Epidermal melanocyte (primary cell): ENCODE results near the gene TLR5.
"Not testable (repeated sequence)": the region's sequence is repeated elsewhere in the genome, so short reads cannot be mapped to it uniquely, and the experiment has no call there.

ENCODE experiments used
- DNase-seq: peaks from one replicate; pipeline ENCODE4 v3.0.0; 2011; ENCODE audit warnings: low spot score; ENCODE audit not compliant: insufficient read length

The TLR5 gene, protein sequence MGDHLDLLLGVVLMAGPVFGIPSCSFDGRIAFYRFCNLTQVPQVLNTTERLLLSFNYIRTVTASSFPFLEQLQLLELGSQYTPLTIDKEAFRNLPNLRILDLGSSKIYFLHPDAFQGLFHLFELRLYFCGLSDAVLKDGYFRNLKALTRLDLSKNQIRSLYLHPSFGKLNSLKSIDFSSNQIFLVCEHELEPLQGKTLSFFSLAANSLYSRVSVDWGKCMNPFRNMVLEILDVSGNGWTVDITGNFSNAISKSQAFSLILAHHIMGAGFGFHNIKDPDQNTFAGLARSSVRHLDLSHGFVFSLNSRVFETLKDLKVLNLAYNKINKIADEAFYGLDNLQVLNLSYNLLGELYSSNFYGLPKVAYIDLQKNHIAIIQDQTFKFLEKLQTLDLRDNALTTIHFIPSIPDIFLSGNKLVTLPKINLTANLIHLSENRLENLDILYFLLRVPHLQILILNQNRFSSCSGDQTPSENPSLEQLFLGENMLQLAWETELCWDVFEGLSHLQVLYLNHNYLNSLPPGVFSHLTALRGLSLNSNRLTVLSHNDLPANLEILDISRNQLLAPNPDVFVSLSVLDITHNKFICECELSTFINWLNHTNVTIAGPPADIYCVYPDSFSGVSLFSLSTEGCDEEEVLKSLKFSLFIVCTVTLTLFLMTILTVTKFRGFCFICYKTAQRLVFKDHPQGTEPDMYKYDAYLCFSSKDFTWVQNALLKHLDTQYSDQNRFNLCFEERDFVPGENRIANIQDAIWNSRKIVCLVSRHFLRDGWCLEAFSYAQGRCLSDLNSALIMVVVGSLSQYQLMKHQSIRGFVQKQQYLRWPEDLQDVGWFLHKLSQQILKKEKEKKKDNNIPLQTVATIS

DNA sequence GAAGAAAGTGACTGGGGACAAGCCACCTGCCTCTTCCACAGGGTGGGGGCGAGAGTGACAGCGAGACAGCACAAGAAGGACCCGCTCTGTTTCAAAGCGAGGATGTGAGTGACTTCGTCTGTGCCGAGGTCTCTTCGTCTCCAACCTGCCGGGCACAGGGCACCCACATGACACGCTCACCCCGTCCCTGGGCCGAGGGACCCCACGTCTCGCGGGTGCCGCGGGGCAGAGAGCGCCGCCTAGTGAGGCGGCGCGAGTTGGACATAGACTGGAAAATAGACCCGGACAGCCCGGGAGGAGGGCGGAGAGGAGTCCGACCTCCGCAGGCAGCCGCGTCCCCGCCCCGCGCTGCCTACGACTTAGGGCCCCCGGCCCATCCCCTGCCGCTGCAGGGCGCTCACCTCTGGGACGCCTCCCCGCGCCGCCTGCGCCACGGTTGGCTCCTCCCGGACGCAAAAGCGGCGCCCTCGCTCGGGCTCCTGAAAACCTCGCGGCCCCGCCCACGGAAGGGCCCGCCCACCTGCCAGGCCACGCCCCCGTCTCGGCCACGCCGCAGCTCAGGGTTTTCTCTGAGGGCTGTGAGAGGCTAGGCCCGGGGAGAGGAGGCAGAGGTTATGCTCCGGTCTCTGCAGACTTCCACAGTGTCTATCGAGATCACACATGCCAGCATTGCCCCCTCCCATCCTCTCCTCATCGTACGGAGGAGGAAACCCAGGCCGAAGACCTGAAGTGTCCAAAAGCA is at the start of gene TLR5:
TLR5 (minus strand) TSS at position 454 of the 742 bp plus-strand sequence. CDS start 30,217 bp downstream, outside the sequence.
- DNase-seq, result no peak

DNA sequence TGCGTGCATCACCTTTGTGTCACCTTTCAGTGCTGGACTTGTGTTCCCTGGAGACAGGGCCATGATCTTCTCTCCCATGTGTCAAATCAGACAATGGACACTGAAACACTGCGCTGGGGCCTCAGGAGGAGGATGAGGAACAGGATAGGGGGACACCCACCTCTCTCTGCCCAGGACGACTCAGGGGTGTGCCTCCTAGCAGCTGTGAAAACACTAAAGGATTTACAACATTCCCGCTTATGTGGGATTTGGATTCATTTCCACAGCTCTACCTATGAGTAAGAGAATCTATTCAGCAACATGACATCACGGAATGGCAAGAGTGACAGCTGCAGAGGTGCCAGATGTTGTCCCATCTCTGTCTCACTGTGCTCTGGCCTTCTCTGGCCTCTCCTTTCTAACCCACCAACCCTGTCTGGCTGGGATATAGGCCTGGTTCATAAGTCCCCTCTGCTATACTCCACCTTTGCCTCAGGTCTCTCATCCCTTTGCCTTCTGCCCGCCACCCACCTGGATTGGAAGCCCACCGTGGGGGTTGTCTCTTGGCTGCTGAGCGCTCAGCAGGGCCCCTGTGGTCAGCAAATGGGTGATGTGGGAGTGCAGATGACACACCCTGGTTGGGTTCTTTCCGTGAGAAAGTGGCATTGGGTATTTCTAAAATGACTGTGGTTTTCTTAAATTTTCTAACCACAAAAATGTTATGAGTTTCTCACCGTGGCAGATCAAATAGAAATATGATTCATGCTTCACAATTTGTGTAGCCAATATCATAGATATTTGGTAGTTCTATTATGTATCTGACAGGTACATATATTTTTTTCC is 47.1 kb upstream of the TLR5 start:
- no peak for DNase-seq

DNA sequence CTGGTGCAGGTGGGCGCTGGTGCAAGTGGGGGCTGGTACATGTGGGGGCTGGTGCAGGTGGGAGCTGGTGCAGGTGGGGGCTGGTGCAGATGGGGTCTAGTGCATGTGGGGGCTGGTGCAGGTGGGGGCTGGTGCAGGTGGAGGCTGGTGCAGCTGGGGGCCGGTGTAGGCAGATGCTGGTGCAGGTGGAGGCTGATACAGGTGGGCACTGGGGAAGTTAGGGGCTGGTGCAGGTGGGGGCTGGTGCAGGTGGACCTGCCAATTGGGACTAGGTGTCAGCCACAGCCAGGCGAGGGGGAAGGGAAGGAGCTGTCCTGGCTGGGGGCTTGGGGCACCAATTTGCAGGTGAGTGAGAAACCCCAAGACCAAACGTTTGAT is 46.5 kb upstream of the TLR5 start:
- no peak for DNase-seq

DNA sequence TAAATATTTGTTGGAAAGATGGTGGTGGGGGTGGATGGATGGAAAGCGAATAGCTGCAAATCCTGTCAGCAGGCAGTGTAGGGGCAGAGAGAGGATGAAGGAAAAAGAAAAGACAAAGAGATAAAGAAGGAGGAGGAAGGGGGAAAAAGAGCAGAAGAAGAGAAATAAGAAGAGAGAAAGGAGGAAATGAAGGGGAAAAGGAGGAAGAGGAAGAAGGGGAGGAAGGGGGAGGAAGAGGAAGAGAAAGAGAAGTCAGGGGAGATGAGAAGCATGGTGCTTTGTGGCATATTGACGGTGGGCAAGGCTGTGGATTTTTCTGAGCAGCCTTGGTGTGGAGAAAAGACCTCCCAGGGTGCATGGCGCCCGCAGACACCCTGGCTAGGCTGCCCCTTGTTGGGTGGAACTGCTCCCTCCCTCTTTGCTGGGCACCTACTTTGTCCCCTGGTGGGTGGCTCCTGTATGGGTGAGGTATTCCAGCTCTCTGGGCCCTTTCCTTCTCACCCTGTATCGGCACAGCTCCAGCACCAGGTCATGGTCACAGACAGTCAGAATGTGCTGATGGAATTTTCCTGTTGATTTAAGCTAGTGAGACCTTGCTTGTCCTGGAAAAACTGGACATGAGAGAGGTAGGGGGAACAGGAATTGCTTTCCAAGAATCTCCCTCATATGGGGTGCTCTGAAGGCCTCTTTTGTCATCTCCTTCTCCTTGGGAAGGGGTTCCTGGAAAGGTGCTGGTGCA is 45.7 kb upstream of the TLR5 start:
- no peak for DNase-seq

DNA sequence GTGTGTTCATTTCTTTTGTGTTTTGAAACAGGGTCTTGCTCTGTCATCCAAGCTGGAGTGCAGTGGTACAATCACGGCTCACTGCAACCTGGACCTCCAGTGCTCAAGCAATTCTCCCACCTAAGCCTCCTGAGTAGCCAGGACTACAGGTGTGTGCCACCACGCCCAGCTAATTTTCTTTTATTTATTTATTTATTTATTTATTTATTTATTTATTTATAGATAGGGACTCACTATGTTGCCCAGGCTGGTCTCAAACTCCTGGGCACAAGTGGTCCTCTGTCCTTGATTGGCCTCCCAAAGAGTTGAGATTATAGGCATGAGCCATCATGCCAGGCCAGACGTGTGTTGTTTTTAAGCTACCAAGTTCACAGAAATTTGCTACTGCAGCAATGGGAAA is 43.8 kb upstream of the TLR5 start:
- no peak for DNase-seq

DNA sequence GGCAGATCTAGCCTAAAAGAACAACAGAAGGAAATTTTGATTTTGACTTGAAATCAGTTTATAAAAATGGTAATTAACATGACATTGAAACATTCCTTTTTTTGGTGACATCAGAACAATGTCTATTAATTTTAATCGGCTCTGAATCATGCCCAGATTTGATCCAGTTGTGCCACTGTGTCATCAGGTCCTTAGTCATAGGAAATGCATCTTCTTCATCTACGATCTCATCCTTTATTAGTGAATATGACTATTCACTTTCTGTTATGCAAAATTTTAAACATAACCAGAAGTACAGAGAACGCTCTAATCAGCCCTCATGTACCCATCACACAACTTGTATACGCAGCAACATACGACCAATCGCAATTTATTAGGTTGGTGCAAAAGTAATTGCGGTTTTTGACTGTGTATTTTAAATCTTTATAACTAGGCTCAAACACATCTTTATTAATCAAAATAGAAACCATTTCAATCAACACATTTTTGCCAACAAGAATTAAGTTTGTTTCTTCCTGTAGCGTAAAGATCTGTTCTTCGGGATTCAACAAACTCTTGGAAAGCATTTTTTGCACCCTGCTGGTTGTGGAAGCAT is 40.3 kb upstream of the TLR5 start:
- DNase-seq, result no peak

DNA sequence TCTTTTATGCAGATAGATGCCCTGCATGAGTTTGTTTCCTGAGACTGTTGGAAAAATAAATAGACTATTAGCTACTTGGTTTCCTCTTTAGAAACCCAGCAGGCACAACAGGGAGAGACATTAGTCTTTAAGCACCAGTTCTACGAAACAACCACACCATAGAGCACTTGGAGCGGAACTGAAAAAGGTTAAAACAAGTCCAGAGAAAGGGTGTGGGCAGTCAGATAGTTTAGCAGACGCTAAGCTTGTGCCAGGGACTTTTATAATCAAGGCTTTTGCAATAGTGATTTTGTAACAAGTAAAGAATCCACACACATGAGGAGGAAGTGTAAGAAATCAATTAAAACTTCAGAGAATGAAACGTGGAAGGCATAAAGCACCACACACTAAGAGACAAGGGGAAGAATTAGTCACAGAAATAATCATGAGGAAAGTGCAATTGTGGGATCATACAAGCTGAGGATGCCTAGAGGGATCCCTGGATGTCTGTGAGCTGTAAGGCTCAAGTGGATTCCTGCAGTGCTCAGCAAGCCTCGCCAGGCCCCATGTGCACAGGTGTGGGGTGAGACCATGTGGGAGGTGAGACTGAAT is 37.8 kb upstream of the TLR5 start:
- DNase-seq, result no peak

DNA sequence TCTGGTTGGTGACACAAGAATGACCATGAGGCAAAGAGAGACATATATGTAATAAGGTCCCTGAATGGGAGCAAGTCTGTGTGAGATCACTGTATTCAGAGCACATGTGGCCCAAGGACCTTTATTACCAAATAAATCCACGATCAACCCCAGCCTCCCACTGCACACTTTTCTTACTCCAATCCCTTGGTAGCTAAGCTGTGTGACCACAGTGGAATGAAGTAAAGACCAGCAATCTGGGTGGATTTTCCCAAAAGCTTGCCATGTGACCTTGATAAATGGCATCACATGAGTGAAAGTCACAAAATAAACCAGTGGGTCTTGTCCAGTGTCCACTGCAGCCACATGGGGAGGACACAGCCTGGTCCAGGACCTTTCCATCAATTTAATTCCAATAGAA is 36.7 kb upstream of the TLR5 start:
- no peak for DNase-seq

DNA sequence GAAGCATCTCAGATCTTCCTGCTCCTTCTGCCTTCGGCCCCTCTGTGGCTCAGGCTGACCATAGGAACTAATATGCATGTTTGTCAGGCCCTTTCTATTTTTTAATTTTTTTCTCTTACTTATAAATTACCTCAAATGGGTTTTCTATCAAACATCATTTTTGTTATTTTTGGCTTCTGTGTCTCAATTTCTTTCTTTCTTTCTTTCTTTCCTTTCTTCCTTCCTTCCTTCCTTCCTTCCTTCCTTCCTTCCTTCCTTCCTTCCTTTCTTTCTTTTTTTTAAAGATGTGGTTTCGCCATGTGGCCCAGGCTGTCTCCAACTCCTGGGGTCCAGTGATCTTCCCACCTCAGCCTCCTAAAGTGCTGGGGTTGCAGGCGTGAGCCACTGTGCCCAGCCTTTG is 36.2 kb upstream of the TLR5 start:
- no peak for DNase-seq

DNA sequence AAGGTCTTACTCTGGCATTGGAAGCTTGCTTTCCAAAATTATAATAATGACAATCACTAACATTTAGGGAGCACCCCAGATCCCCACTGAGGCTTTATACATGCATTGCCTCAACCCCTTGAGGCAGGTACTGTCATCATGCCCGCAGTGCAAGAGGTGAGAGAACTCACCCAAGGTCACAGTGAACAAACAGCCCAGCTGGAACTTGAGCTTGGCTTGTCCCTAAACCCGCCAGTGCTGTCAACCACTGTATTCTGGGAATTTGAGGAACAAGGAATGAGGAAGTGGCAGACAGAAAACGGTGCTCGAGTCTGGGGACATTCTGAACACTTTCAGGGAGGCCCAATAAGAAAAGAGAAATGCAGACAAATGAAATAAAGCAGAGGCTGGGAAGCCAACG is 34.6 kb upstream of the TLR5 start:
- no peak for DNase-seq

DNA sequence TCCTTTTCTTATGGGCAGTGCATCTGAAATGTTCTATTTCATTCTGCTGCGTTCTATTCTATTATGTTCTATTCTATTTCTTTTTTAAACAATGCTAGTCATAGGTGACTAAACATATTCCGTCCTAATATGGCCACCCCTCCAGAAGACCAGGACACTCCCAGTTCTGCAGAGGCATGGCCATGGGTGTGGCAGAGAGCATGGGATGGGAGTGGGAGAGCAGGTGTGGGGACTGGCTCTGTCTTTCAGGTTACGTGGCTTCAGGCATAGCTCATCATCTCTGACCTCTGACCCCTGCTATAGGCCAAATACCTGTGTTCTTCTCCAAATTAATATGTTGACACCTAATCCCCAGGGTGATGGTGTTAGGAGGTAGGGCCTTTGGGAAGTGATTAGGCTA is 33.4 kb upstream of the TLR5 start:
- no peak for DNase-seq

DNA sequence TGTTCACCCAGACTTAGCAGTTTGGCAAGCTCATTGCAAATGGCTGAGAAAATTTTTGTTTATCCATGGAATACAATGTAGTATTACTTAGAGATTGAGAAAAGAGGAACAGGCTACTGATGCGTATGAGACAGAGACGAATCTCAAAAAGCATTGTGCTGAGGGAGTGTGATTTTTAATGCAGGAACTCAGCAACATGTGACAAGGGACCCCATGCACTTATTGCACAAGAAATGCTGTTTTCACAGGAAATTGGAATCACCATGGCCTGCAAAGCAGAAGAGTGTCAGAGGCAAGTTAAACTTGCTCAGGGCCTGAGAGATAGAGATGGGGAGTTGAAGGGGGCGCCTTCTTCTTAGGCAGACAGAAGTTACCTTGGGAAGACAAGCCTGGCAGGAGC is 32.6 kb upstream of the TLR5 start:
- no peak for DNase-seq

DNA sequence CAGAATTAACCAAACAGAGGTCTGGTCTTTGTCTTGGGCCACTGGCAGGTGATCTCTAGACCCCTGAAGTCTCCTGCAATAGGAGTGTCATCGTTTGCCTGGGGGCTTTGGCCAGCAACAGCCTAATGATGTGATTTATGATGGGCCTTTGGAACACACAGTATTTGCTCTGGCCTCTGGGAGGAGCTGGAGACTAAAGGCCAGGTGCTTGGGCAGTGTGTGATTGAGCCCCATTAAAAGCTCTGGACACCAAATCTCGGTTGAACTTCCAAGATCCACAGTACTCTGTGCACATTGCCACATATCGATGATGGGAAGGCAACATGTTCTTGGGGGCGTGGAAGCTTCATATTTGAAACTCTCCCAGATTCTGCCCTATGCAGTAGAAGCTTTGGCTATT is 32.0 kb upstream of the TLR5 start:
- no peak for DNase-seq

DNA sequence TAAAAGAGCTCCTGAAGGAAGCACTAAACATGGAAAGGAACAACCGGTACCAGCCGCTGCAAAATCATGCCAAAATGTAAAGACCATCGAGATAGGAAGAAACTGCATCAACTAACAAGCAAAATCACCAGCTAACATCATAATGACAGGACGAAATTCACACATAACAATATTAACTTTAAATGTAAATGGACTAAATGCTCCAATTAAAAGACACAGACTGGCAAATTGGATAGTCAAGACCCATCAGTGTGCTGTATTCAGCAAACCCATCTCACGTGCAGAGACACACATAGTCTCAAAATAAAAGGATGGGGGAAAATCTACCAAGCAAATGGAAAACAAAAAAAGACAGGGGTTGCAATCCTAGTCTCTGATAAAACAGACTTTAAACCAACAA is 26.4 kb upstream of the TLR5 start:
- DNase-seq, result not testable (repeated sequence)

DNA sequence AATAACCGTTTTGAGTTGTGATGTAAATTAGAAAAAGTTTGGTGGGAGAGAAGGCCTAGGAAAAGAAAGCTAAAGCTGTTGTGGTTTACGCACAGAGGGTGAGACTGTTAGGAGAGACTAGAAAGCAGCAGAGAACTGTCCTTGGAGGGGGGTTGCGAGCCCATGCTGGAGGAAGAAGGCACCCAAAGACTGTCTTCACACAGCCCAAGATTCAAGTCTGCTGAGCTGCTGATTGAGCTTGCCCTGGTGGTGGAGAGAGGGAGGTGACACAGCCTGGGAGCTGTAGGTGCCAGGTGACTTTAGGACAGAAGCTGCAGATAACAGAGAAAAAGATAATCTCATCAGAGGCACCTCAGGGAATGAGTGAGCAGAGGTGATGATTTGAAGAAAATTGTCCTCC is 18.3 kb upstream of the TLR5 start:
- no peak for DNase-seq

DNA sequence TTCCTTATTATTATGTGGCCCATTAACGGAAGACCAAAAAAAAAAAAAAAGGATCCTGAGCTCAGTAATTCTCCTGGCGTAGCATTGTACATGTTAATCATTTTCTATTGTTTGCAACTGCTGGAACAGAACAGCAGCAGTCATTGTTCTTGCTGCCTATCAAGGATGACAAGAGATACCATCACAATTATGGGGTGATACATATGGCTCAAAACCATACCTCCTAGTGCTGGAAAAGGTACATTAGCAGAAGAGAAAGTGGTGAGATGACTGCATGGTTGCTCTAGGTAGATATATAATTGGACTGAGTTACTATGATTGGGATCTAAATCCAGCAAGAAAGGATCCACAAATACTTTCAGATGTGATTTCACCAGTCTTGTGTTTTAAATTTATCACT is 13.3 kb upstream of the TLR5 start:
- DNase-seq, result no peak

DNA sequence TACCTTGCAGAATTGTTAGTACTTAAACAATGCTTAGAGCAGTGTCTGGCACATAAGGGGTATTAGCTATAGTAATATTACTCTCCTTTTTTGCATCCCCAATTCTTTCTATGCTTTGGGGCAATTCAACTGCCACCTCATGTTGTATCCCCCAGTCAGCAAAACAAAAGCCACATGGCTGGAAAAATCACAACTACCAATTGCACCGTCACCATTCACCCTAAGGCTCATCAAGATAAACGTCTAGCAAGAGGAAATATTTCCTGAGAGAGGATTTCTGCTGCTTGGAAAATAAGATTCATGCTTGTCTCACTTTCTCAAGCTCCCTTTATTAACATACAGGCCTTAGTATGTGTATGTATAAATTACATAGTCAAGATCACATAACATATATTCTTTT is 12.1 kb upstream of the TLR5 start:
- no peak for DNase-seq

DNA sequence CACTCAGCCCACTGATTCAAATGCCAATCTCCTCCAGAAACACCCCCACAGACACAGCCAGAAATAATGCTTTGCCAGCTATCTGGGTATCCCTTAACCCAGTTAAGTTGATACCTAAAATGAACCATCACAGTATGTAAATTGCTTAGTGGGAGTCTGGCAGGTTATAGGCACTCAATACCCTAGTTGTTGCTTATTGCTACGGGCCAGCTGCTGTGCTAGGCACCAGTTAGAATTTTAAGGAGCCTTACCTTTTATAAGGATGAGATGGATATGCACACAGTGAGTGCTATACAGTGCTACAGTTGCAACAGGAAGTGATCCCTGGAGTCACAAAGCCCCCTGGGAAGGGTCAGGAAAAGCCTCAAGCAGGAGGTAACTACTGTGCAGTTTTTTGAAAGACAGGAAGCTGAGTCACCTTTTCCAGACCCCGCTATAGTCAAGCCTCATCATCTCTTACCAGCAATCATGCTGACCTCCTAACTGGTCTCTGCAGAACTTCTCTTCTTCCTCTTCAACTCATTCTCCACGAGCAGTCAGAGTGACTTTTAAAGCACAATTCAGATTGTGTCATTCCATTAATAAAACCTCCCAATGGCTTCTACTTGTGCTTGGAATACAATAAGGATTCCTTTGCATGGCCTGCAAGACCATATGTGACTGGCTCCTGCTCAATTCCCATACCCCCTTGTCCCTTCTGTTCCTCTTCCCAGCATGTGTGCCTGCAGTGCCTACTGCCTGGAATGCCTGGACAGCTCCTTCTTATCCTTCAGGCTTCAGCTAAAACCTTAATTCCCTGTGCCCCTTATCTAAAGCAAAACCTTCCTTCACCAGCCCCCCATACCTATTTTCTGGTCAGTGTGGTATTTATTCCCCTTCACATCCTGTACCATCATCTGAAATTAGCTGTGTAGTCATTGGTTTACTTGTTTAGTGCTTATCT is 10.4 kb upstream of the TLR5 start:
- no peak for DNase-seq

DNA sequence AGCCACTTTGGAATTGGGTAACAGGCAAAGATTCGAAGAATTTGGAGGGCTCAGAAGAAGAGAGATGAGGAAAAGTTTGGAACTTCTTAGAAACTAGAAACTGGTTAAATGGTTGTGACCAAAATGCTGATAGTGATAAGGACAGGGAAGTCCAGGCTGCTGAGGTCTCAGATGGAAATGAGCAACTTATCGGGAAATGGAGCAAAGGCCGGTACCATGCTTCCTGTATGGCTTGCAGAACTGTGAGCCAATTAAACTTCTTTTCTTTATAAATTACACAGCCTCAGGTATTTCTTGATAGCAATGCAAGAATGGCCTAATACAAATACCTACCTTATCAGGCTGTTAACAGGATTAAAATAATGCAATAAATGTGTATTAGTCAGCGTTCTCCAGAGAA is 9.4 kb upstream of the TLR5 start:
- DNase-seq, result no peak
